T-helper 1 cell (primary cell): ENCODE measurements around the gene SPACA4.
"Not testable (repeated sequence)": the region's sequence is repeated elsewhere in the genome, so short reads cannot be mapped to it uniquely, and the experiment has no call there.

Experiments
- DNase-seq, 5 donors: peaks; one replicate each; pipeline ENCODE4 v3.0.0-alpha.2; 2012 to 2020
- total RNA-seq, 4 donors: gene quantifications; one replicate each; lab custom pipeline; 2026; lab: John Stamatoyannopoulos, UW

SPACA4 gene, protein sequence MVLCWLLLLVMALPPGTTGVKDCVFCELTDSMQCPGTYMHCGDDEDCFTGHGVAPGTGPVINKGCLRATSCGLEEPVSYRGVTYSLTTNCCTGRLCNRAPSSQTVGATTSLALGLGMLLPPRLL
- 0 reads per million in 4 donors for total RNA-seq

DNA sequence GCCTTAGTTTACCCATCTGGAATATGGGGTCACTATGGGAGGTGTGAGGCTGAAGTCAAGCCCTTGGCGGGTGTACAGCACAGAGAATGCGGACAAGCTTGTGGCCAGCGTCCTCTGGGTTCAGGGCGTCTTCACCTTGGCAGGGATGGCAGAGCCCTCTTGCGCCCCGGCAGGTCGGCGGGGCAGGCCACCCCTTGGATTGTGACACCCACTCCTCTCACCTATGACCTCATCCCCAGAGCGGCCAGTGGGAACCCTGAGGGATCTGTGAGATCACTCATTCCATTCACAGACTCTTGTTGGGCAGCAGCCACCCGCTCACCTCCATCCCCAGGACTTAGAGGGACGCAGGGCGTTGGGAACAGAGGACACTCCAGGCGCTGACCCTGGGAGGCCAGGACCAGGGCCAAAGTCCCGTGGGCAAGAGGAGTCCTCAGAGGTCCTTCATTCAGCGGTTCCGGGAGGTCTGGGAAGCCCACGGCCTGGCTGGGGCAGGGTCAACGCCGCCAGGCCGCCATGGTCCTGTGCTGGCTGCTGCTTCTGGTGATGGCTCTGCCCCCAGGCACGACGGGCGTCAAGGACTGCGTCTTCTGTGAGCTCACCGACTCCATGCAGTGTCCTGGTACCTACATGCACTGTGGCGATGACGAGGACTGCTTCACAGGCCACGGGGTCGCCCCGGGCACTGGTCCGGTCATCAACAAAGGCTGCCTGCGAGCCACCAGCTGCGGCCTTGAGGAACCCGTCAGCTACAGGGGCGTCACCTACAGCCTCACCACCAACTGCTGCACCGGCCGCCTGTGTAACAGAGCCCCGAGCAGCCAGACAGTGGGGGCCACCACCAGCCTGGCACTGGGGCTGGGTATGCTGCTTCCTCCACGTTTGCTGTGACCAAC, at the start of gene SPACA4:
SPACA4 (plus strand) TSS at position 280 of the 896 bp plus-strand sequence; CDS start at position 517, 237 bp downstream.
- DNase-seq = no peak

DNA sequence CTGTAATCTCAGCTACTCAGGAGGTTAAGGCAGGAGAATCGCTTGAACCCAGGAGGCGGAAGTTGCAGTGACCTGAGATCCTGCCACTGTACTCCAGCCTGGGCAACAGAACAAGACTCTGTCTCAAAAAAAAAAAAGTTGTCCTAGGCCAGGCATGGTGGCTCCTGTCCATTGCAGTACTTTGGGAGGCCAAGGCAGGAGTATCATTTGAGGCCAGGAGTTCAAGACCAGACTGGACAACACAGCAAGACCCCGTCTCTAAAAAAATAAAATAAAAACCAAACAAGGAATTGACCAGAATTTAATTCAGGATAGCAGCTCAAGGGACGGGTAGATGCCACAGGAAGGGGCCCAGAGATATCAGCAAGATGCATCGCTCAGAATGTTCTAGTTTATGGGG, 49.7 kb upstream of the SPACA4 start:
- no peak for DNase-seq

DNA sequence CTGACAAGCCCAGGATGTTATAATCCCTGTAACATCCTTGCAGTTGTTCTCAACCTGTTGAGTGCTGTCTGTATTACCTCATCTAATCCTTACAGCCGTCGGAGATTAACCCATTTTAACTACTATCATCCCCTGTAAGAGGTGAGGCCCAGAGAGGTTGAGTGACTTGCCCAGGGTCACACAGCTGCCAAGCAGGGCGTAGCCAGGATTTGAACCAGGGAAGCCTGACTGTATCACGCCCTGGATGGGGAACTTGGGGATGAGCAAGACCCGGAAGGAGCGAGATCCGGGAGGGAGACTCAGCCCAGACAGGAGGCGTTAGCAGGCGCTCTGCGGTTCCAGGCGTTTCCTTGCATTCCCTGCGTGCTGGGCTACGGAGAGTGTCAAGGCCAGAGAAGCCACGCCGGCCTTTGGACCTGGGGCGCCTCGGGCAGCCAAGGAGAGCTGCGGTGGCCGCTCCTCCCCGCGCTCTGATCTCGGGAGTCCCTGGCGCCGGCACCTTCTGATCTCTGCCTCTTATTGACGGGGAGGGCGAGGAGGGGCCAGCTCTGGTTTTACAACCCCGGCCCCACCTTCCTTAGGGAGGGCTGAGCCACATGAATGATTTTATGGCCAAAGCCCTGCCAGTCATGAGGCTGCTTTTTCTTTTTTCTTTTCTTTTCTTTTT, 48.4 kb upstream of the SPACA4 start:
- no peak for DNase-seq

DNA sequence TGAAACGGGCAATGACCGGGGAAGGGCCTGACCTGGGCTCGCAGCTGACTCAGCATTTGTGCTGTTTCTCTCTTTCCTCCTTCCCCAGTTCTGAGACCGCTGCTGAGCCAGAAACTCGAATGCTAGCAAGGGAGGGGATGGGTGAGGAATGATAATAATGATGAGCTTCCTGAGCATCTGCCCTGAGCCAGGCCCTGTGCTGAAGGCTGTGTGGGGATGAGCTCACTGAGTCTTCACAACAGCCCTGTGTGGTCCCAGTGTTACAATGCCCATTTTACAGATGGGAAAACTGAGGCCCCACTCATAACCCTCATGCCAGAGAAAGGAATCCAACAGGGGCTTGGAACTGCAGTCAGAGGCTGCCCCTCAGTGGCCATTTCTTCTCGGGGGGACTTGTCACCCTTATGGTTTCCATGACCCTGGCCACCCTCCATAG, 46.4 kb upstream of the SPACA4 start:
- DNase-seq = no peak

DNA sequence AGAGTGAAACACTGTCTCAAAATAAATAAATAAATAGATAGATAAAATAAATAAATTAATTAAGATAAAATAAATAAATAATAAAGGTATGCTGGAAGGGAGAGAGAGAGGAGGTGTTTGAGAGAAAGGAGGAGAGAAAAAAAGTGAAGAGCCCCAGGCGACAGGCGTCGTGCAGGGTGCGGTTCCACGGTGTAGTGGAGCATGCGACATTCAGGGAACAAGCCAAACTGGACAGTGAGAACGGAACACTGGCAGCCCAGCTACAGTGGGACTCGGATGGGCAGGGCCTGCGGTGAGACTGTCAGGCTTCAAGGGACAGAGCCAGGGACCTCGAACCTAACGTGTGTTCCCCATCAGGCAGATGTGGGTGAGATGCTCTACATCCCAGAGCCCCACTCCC, 45.1 kb upstream of the SPACA4 start:
- DNase-seq = no peak

DNA sequence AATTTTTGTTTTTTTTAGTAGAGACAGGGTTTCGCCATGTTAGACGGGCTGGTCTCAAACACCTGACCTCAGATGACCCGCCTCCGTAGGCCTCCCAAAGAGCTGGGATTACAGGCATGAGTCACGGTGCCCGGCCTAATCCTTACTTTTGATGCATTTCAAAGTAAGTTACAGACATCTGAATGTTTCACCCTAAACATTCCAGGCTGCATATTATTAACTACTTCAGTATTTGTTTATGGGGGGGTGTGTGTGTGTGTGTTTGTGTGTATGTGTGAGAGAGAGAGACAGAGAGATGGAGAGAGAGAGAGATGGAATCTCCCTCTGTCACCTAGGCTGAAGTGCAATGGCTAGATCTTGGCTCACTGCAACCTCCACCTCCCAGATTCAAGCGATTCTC, 41.5 kb upstream of the SPACA4 start:
- DNase-seq = no peak

DNA sequence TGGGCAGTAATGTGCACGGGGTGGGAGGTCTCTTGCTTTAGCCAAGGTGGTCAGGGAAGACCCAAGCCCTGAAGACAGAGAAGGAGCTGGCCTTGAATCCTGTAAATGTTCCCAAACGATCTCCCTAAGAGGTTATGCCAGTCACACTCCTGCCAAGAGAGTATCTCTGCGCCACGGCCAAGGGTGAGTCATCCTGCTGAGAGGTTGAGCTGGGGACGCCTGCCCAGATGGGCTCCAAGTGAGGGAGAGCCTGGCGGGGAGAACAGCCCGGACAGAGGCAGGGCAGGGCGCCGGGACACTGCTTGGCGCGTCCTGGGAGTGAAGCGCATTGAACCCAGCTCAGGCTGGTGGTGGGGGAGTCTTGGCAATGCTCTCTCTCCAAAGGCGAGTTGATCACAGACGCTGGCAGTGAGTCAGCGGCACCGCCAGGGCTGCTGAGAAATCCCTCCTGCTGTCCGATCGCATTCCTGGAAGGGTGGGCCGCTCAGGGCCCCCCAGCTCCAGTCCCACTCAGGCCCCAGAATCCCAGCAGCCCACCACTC, 38.1 kb upstream of the SPACA4 start:
- no peak for DNase-seq

DNA sequence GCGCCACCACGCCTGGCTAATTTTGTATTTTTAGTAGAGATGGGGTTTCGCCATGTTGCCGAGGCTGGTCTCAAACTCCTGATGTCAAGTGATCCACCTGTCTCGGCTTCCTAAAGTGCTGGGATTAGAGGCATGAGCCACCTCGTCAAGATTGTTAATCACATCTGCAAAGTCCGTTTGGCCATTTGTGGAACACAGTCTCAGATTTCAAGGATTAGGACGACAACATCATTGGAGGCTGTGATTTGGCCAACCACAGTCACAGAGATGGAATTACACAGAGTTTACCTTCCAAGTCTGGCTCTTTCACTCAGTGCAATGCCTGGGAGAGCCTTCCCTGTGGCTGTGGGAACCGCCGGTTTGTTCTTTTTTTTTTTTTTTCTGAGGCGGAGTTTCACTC, 36.7 kb upstream of the SPACA4 start:
- DNase-seq = no peak

DNA sequence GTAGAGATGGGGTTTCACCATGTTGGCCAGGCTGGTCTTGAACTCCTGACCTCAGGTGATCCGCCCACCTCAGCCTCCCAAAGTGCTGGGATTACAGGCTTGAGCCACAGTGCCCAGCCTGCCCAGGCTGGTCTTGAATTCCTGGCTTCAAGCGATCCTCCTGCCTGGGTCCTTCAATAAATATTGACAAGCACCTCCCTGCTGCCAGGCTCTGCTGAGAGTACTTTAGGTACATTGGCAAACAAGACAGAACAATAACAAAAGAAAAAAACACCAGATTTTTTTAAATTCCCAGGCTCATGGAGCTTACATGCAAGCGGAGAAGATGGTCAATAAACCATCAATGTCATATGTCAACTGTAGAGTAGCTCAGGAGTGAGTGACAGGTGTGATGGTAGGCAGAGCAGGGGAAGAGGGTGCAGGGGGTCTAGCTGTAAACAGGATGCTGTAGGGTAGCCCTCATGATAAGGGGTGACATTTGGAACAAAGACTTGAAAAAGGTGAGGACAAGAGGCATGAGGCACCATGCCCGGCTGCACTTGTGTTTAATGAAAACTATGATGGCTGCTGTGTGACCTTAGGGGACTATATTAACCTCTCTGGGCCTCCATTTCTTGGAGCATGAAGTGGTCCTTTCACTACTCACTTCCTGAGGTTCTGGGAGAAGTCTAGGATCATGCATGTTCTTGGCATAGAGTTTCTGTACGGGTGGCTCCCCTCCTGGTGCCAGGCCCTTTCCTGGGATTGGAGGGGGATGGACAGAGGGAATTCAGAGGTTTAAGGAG, 35.0 kb upstream of the SPACA4 start:
- DNase-seq = no peak

DNA sequence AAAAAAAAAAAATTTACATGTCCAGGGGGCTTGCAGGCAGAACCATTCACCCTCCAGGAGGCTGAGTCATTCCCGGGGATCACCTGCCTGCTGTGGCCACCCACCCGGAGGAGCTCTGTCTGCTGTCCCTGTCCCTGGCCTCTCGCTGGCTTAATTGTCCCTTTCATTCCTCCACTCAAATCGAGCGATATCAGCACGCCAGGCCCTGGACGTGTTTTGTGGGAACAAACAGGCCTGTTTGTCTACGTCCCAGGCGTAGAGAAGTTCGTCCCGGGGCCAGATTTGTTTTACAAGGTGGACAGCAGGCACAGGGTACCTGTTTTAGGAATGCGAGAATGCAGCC, 33.4 kb upstream of the SPACA4 start:
- no peak for DNase-seq

DNA sequence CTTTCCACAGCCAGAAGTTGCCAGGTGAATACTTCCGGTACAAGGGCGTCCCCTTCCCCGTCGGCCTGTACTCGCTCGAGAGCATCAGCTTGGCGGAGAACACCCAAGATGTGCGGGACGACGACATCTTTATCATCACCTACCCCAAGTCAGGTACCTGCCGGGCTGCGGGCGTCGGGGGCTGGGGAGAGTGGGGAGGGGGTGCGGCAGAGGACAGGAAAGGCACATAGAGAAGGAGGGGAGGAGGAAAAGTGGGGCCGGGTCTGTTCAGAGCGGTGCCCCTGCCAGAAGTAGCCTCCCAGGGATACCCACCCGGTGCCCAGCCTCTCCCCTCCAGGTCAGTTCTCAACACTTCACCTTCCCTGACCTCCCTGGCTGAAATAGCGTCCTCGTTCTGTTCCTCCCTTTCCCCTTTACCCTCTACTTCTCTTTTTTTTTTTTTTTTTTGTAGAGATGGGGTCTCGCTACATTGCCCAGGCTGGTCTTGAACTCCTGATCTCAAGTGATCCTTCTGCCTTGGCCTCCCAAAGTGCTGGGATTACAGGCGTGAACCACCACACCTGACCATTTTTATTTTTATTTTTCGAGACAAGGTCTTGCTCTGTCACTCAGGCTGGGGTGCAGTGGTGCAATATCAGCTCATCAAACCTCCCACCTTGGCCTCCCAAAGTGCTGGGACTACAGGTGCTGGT, 30.5 kb upstream of the SPACA4 start:
- DNase-seq = no peak

DNA sequence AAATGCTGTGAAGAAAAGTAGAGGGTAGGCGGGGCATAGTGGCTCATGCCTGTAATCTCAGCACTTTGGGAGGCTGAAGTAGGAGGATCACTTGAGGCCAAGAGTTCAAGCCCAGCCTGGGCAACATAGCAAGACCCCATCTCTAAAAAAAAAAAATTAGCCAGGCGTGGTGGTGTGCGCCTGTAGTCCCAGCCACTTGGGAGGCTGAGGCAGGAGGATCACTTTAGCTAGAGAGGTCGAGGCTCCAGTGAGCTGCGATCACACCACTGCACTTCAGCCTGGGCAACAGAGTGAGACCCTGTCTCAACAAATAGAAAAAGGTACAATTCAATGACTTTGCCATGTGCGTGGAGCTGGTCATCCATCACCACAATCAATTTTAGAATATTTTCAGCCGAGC, 28.6 kb upstream of the SPACA4 start:
- not testable (repeated sequence) for DNase-seq

DNA sequence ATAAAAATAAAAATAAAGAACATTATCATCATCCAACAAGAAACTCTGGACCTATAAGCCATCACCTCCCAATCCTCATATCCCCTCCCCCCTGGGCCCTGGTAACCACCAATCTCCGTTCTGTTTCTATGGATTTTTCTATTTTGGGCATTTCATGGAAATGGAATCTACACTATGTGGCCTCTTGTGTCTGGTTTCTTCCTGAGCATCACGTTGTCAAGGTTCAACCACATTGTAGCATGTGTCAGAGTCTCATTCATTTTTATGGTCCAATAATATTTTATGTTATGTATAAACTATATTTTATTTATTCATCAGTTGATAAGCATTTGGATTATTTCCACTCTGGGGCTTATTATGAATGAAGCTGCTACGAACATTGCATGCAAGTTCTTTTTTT, 27.7 kb upstream of the SPACA4 start:
- DNase-seq = no peak

DNA sequence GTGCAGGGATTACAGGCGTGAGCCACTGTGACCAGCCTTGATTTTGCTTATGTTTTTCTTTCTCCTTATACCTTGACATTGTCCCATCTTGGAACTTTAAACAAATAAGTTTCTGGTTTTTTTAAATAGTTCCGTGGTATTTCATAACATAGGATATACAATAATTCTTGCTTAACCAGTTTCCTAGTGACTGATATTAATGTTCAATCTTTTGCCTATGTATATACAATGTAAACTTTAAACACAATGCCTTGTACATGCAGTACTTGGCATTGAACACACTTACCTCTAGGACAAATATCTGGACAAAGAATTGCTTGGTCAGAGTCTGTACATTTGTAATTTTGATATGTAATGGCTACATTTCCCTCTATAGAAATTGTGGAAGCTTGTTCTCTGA, 24.4 kb upstream of the SPACA4 start:
- no peak for DNase-seq

DNA sequence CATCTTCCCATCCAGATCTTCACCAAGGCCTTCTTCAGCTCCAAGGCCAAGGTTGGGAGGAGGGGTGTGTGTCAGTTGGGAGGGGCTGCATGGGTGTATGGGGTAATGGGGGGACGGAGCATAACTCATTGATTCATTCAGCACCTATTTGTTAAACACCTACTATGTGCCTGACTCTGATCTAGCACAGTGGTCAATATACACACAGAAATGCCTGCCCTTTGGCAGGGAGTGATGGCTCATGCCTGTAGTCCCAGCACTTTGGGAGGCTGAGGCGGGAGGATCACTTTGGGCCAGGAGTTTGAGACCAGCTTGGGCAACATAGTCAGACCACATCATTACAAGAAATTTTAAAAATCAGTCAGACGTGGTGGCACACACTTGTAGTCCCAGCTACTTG, 19.2 kb upstream of the SPACA4 start:
- DNase-seq = no peak

DNA sequence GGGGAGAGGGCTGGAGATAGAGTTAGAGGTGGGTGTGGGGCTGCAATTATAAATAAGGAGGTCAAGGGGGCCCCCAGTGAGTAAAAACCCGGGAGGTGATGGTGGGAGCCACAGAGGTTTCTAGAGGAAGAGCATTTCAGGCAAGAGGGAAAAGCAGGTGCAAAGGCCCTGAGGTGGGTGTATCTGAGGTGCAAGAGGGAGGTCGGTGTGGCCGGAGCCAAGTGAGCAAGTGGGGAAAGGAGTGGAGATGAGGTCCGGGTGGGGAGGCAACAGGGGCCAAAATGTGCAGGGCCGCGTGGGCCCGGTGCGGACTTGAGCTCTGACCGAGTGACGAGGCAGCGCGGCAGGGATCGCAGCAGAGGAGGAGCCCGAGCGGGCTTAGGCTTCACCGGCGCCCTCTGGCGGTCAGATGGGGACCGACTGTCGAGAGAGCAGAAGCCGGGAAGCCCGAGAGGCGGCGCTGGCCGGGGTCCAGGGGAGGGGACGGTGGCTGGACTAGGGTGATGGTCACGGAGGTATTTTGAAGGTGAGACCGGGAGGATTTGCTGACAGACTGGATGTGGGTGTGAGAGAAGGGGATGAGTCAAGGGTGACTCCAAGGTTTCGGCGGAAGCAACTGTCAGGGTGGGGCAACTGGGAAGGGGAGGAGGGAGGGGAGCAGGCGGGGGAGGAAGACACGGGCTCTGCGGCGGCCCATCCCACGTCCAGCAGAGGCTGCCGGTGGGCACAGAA, 17.7 kb upstream of the SPACA4 start:
- DNase-seq = peak; percentile 66 to 87 (median 80)

DNA sequence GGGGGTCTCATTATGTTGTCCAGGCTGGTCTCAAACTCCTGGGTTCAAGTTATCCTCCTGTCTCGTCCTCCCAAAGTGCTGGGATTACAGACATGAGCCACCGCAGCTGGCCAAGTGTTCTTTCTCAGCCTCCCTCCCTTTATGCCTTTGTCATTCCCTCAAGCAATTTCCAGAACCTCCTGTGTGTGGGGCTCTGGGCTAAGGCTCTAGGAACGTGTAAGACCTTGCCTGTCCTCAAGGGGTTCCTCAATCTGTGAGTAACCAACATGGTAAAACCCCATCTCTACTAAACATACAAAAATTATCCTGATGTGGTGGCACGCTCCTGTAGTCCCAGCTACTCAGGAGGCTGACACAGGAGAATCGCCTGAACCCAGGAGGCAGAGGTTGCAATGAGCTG, 15.5 kb upstream of the SPACA4 start:
- no peak for DNase-seq

DNA sequence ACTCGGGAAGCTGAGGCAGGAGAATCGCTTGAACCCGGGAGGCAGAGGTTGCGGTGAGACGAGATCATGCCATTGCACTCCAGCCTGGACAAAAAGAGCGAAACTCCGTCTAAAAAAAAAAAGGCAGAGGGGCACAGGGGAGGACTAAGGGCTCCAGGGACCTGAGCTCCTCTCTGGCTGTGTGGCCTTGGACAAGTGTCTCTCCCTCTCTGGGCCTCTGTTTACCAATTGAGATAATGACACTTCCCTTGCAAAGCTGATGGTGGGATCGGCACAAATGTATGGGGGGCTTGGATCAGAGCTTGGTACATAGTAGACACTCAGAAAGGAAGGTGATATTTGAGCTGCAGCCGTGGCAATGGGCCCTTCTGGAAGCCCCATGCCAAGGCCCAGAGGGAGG, 11.4 kb upstream of the SPACA4 start:
- DNase-seq = no peak

DNA sequence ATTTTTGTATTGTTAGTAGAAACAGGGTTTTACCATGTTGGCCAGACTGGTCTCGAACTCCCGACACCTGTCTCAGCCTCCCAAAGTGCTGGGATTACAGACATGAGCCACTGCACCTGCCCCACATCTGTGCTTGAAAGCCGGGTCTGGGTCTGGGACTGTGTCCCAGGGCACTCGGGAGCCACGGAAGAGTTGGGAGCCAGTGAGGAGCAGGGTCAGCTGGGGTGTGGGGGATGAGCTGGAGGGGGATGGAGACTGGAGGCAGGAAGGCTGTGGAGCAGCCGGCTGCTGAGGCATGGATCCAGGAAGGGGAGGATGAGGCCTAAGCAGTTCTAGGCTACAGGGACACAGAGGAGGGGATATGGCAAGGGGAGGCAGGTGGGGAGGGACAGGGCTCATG, 10.7 kb upstream of the SPACA4 start:
- DNase-seq = no peak

DNA sequence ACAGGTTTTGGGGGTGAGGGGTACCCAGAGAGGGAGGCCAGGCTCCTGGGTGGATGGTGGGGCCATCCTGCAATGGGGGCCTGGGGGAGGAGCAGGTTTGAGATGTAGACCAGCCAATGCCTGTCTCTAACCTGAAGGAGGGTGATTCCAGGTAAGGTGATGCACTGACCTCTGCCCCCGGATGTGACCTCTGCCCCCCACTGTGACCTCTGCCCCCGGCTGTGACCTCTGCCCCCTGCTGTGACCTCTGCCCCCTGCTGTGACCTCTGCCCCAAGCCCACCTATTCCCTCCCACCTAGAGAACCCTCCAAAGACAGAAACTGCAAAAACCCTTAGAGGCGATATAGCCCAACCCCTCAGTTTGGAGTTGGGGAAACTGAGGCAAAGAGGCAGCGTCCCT, 10.3 kb upstream of the SPACA4 start:
- DNase-seq = no peak

DNA sequence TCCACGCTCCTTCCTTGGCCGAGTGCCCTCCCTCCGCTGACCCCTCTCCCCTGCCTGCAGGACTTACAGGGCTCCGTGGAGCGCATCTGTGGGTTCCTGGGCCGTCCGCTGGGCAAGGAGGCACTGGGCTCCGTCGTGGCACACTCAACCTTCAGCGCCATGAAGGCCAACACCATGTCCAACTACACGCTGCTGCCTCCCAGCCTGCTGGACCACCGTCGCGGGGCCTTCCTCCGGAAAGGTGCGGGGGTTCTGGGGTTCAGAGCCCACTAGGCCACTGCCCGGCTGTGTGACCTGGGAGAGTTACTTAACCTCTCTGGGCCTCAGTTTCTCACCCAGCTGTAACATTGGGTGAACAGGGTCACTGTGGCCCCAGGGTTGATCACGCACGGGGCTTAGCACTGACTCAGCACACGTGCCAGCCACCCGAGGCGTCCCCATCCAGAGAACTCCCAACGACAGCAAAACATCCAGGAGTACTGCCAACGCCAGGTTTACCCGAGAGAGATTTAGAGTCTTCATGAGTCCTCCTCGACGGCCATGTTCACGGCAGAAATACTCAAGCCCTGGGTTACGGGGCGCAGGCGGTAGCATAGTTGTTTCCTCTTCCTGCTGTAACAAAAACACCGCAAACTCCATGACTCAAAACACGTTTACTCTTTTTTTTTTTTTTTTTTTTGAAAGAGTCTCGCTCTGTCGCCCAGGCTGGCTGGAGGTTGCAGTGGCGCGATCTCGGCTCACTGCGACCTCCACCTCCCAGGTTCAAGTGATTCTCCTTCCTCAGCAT, 9.7 kb upstream of the SPACA4 start:
- DNase-seq = peak in 3 of 5 donors; percentile 36 to 59 (median 39)
